GM23338 (cell line): ENCODE data around the gene NOTO. TPM values are rescaled to one million over a fixed set of nuclear protein-coding genes. Genes with fewer than 3 reads are reported as not detected.

ENCODE experiments used
- ATAC-seq: fragments of 200-7000 bp; cut with Tn5 transposase; 3 replicates; pipeline ENCODE4 v1.9.1; 2020
- DNase-seq: peaks from one replicate; pipeline ENCODE4 v3.0.0-alpha.2; 2015; ENCODE audit warnings: low spot score
- H2AFZ ChIP-seq: fragments of 200-600 bp; sonication (generic); 2 replicates; pipeline ENCODE4 v1.8.0; 2016; ENCODE audit warnings: antibody characterized with exemption, mild to moderate bottlenecking, moderate library complexity
- H3F3A ChIP-seq: fragments of 200-600 bp; sonication (generic); replicated peaks from 2 replicates; pipeline ENCODE4 v1.8.0; 2017; ENCODE audit warnings: antibody characterized with exemption, mixed run types, low read depth
- H3K27ac ChIP-seq: fragments of 200-600 bp; sonication (generic); 2 replicates; pipeline ENCODE4 v1.6.1; 2016; ENCODE audit warnings: low read depth
- H3K27me3 ChIP-seq: fragments of 200-600 bp; sonication (generic); 2 replicates; pipeline ENCODE4 v1.8.0; 2016; ENCODE audit warnings: mild to moderate bottlenecking, mixed run types, moderate library complexity; ENCODE audit not compliant: insufficient read depth
- H3K36me3 ChIP-seq: fragments of 200-600 bp; sonication (generic); 2 replicates; pipeline ENCODE4 v1.8.0; 2016; ENCODE audit warnings: mild to moderate bottlenecking; ENCODE audit not compliant: insufficient read depth
- H3K4me1 ChIP-seq: fragments of 200-600 bp; sonication (generic); 2 replicates; pipeline ENCODE4 v1.8.0; 2016; ENCODE audit warnings: mild to moderate bottlenecking, moderate library complexity; ENCODE audit not compliant: insufficient read depth
- H3K4me2 ChIP-seq: fragments of 200-600 bp; sonication (generic); 2 replicates; pipeline ENCODE4 v1.7.1; 2017; ENCODE audit warnings: mixed run types
- H3K4me3 ChIP-seq: fragments of 200-600 bp; sonication (generic); 2 replicates; pipeline ENCODE4 v1.6.1; 2016; ENCODE audit warnings: mixed run types
- H3K79me2 ChIP-seq: fragments of 200-600 bp; sonication (generic); replicated peaks from 2 replicates; pipeline ENCODE4 v1.8.0; 2017; ENCODE audit warnings: mild to moderate bottlenecking; ENCODE audit not compliant: insufficient read depth
- H3K9me2 ChIP-seq: fragments of 200-600 bp; sonication (generic); 2 replicates; pipeline ENCODE4 v1.8.0; 2017; ENCODE audit not compliant: insufficient read depth
- H4K20me1 ChIP-seq: fragments of 200-600 bp; sonication (generic); replicated peaks from 2 replicates; pipeline ENCODE4 v1.8.0; 2017; ENCODE audit warnings: mild to moderate bottlenecking; ENCODE audit not compliant: insufficient read depth
- H3K27ac Mint-ChIP-seq: 2 replicates; pipeline ENCODE4 v1.8.0; 2020; ENCODE audit warnings: inconsistent platforms, mild to moderate bottlenecking, moderate library complexity, mixed read lengths
- H3K27me3 Mint-ChIP-seq: 3 replicates; pipeline ENCODE4 v1.8.0; 2022; ENCODE audit warnings: low read depth, mild to moderate bottlenecking, moderate library complexity, mixed read lengths, inconsistent platforms; ENCODE audit not compliant: insufficient read depth, poor library complexity
- H3K36me3 Mint-ChIP-seq: 3 replicates; pipeline ENCODE4 v1.8.0; 2021; ENCODE audit warnings: low read depth, mild to moderate bottlenecking, inconsistent platforms, moderate library complexity, mixed read lengths
- H3K4me1 Mint-ChIP-seq: 3 replicates; pipeline ENCODE4 v1.8.0; 2020; ENCODE audit warnings: mild to moderate bottlenecking, inconsistent platforms, mixed read lengths
- H3K4me3 Mint-ChIP-seq: 3 replicates; pipeline ENCODE4 v1.8.0; 2021; ENCODE audit warnings: moderate library complexity, mild to moderate bottlenecking, inconsistent platforms, mixed read lengths
- H3K9me3 Mint-ChIP-seq: 3 replicates; pipeline ENCODE4 v1.8.0; 2020; ENCODE audit warnings: moderate library complexity, mild to moderate bottlenecking, inconsistent platforms, mixed read lengths
- ETS1 ChIP-seq: IDR thresholded peaks from 2 replicates; pipeline ENCODE4 v1.6.1; 2016; ENCODE audit warnings: antibody characterized with exemption
- NANOG ChIP-seq: IDR thresholded peaks from 2 replicates; pipeline ENCODE4 v1.6.1; 2016; ENCODE audit warnings: antibody characterized with exemption, borderline replicate concordance
- STAT1 ChIP-seq: IDR thresholded peaks from one replicate; pipeline ENCODE4 v1.6.1; 2016; ENCODE audit warnings: antibody characterized with exemption; ENCODE audit not compliant: unreplicated experiment
- ZNF331 ChIP-seq: fragments of 250-450 bp; sonication (Bioruptor Pico); IDR thresholded peaks from 2 replicates; pipeline ENCODE4 v1.5.0; 2020; ENCODE audit warnings: low read depth, mild to moderate bottlenecking, moderate library complexity
- ZNF462 ChIP-seq: fragments of 250-450 bp; sonication (Bioruptor Pico); IDR thresholded peaks from 2 replicates; pipeline ENCODE4 v1.5.0; 2020; ENCODE audit warnings: mild to moderate bottlenecking, moderate library complexity
- polyA plus RNA-seq: library from polyadenylated mRNA; unstranded; fragments of >200 nt; fragmentation: Nextera tagmentation; extraction: Ambion mirVana; gene quantifications from 2 replicates; pipeline ENCODE4 v1.2.1, GENCODE V29; 2016
- total RNA-seq: library from RNA; depleted of rRNA; stranded (reverse); fragments of >200 nt; shearing (Covaris generic); gene quantifications from 2 replicates; pipeline ENCODE4 v1.2.3, GENCODE V29; 2014
- TF ChIP-seq, protein P1 (sequence below): IDR thresholded peaks from one replicate; pipeline ENCODE4 v1.6.1; 2018; ENCODE audit warnings: antibody characterized with exemption; ENCODE audit not compliant: unreplicated experiment

NOTO gene
- total and polyA plus RNA-seq, 2 experiments from 2014 or later, result 0.06 to 0.73 TPM

GRCh38 chr2:73208258-73208657 is 5.9 kb downstream of the NOTO start (continued):
- TF ChIP-seq ZNF462 (CRISPR knock-in tag), result no peak
- TF ChIP-seq ZNF331 (CRISPR knock-in tag), result no peak
- no peak for TF ChIP-seq NANOG
- TF ChIP-seq STAT1, result no peak
- TF ChIP-seq ETS1, result no peak

- peaks cover 5% of the 10 kb centered on the region; the same call in 1 of the 2 replicates for H3K4me1 ChIP-seq
- no peaks in the 10 kb centered on the region for H3K9me2 ChIP-seq
- H3F3A ChIP-seq, result no peaks in the 10 kb centered on the region
- no peak overlapping the region for H3K4me2 ChIP-seq
- no peak overlapping the region for H3K4me3 ChIP-seq
- no peak overlapping the region for H3K27ac Mint-ChIP-seq
- H3K79me2 ChIP-seq, result peaks cover 6% of the 10 kb centered on the region
- H3K36me3 Mint-ChIP-seq, result no peaks in the 10 kb centered on the region
- no peak overlapping the region for H2AFZ ChIP-seq
- H3K4me3 Mint-ChIP-seq, result no peak overlapping the region
- H3K9me3 Mint-ChIP-seq, result no peaks in the 10 kb centered on the region
- no peak for DNase-seq
- H3K27ac ChIP-seq, result no peak overlapping the region
- peaks cover 17% of the 10 kb centered on the region for H3K27me3 ChIP-seq
- H3K36me3 ChIP-seq, result no peaks in the 10 kb centered on the region
- H3K27me3 Mint-ChIP-seq, result peaks cover 14% of the 10 kb centered on the region
- peaks cover 16% of the 10 kb centered on the region; the same call in 2 of the 3 replicates for H3K4me1 Mint-ChIP-seq
- ATAC-seq, result no peak
- H4K20me1 ChIP-seq, result no peaks in the 10 kb centered on the region
- TF ChIP-seq, protein P1, sequence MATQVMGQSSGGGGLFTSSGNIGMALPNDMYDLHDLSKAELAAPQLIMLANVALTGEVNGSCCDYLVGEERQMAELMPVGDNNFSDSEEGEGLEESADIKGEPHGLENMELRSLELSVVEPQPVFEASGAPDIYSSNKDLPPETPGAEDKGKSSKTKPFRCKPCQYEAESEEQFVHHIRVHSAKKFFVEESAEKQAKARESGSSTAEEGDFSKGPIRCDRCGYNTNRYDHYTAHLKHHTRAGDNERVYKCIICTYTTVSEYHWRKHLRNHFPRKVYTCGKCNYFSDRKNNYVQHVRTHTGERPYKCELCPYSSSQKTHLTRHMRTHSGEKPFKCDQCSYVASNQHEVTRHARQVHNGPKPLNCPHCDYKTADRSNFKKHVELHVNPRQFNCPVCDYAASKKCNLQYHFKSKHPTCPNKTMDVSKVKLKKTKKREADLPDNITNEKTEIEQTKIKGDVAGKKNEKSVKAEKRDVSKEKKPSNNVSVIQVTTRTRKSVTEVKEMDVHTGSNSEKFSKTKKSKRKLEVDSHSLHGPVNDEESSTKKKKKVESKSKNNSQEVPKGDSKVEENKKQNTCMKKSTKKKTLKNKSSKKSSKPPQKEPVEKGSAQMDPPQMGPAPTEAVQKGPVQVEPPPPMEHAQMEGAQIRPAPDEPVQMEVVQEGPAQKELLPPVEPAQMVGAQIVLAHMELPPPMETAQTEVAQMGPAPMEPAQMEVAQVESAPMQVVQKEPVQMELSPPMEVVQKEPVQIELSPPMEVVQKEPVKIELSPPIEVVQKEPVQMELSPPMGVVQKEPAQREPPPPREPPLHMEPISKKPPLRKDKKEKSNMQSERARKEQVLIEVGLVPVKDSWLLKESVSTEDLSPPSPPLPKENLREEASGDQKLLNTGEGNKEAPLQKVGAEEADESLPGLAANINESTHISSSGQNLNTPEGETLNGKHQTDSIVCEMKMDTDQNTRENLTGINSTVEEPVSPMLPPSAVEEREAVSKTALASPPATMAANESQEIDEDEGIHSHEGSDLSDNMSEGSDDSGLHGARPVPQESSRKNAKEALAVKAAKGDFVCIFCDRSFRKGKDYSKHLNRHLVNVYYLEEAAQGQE, result no peak
Observed at GRCh38 chr2:73210019-73210418, 7.6 kb downstream of the NOTO start.
